ENCODE data around the gene DIPK2B. TPM values are rescaled to one million over a fixed set of nuclear protein-coding genes. Genes with fewer than 3 reads are reported as not detected.

DIPK2B gene
- total RNA-seq, 1 experiment from 2014 or later: not detected

GRCh38 chrX:45157647-45158046 lies 43.0 kb downstream of the DIPK2B start:
- Histone ChIP-seq H4K91ac (ENCODE audit: insufficient read length, low read depth, low read length) (no peak overlapping the region), H4K5ac (ENCODE audit: insufficient read length, low read depth, low read length) (no peak overlapping the region), H2BK20ac (ENCODE audit: low read depth, low read length, poor library complexity, severe bottlenecking) (no peak overlapping the region), H3K27ac (ENCODE audit: insufficient read length, low read depth, low read length) (no peak overlapping the region), H3K27me3 (ENCODE audit: insufficient read depth, low read length) (no peaks in the 10 kb centered on the region), H3K4me2 (ENCODE audit: insufficient read depth, insufficient read length, low read length) (no peak overlapping the region), H2BK5ac (ENCODE audit: insufficient read length, low read length) (no peak overlapping the region), H3K23ac (ENCODE audit: insufficient read length, low read depth, low read length) (no peak overlapping the region), H3K4ac (ENCODE audit: low read depth, low read length) (no peak overlapping the region), H3K4me1 (ENCODE audit: insufficient read depth, low read length) (no peaks in the 10 kb centered on the region), H3K79me1 (ENCODE audit: insufficient read depth, low read depth, low read length, poor library complexity, severe bottlenecking) (no peaks in the 10 kb centered on the region), H3K56ac (ENCODE audit: insufficient read length, low read depth, low read length) (no peak overlapping the region), H3K9me3 (ENCODE audit: control insufficient read depth, low read depth, low read length) (peaks cover 46% of the 10 kb centered on the region), H2BK12ac (ENCODE audit: insufficient read length, low read depth, low read length) (no peak overlapping the region), H2AK5ac (ENCODE audit: insufficient read length, low read length) (no peak overlapping the region), H3K9ac (ENCODE audit: extremely low read depth, insufficient read length, low read length) (no peak overlapping the region), H4K8ac (replicated peaks; ENCODE audit: insufficient read length, low read depth, low read length) (no peak overlapping the region), H2BK120ac (ENCODE audit: low read depth, low read length, poor library complexity, severe bottlenecking) (no peak overlapping the region), H3K14ac (ENCODE audit: insufficient read depth, low read length) (no peak overlapping the region), H2AFZ (ENCODE audit: low read length) (no peak overlapping the region), H4K20me1 (ENCODE audit: control insufficient read depth, insufficient read depth, insufficient read length) (no peaks in the 10 kb centered on the region), H3K79me2 (ENCODE audit: insufficient read depth, low read length) (no peaks in the 10 kb centered on the region), H2BK15ac (ENCODE audit: low read depth, low read length) (no peak overlapping the region), H3K23me2 (ENCODE audit: insufficient read length, low read depth, low read length, poor library complexity, severe bottlenecking) (peaks cover 5% of the 10 kb centered on the region), H3K18ac (ENCODE audit: insufficient read length, low read depth, low read length) (no peak overlapping the region), H3T11ph (ENCODE audit: low read length) (no peak overlapping the region)
- Mint-ChIP-seq H3K9me3 (peaks cover 68 to 70% of the 10 kb centered on the region in 2 experiments), H3K36me3 (ENCODE audit: insufficient read depth in 1 of 3, low read depth in 3 of 3) (peaks cover 0 to 11% (median 3%) of the 10 kb centered on the region in 3 experiments; a peak in 5 of 7 replicates), H3K4me1 (no peaks in the 10 kb centered on the region), H3K27ac (no peak overlapping the region), H3K4me3 (no peak overlapping the region), H3K27me3 (ENCODE audit: low read depth) (no peaks in the 10 kb centered on the region)
- DNase-seq: no peak
- no peak for TF ChIP-seq CTCF (conservative IDR thresholded peaks at IDR 0.05)
- no CpG with 5 or more reads among the region's 22 CpGs for WGBS (ENCODE audit: extremely low coverage, insufficient read length, low lambda C conversion rate)
